ENCODE data around the gene UNC50.
A peak's percentile ranks its signal among the peaks of the same experiment; 100 is the strongest.

- no peak for TF ChIP-seq POLR2A (IDR thresholded peaks at IDR 0.05; ENCODE audit: extremely low read depth, insufficient read length)
- TF ChIP-seq, protein P1, sequence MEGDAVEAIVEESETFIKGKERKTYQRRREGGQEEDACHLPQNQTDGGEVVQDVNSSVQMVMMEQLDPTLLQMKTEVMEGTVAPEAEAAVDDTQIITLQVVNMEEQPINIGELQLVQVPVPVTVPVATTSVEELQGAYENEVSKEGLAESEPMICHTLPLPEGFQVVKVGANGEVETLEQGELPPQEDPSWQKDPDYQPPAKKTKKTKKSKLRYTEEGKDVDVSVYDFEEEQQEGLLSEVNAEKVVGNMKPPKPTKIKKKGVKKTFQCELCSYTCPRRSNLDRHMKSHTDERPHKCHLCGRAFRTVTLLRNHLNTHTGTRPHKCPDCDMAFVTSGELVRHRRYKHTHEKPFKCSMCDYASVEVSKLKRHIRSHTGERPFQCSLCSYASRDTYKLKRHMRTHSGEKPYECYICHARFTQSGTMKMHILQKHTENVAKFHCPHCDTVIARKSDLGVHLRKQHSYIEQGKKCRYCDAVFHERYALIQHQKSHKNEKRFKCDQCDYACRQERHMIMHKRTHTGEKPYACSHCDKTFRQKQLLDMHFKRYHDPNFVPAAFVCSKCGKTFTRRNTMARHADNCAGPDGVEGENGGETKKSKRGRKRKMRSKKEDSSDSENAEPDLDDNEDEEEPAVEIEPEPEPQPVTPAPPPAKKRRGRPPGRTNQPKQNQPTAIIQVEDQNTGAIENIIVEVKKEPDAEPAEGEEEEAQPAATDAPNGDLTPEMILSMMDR (IDR thresholded peaks at IDR 0.05; ENCODE audit: low read depth, low read length): peak; percentile 96
- TF ChIP-seq, protein P2, sequence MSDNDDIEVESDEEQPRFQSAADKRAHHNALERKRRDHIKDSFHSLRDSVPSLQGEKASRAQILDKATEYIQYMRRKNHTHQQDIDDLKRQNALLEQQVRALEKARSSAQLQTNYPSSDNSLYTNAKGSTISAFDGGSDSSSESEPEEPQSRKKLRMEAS (IDR thresholded peaks at IDR 0.05; ENCODE audit: low read depth, low read length): peak; percentile 40; the same call in 1 of the 2 replicates
These were observed 39.1 kb upstream of the UNC50 start for GRCh38 chr2:98569197-98569793.
